ENCODE data around the gene COL4A2. TPM values are rescaled to one million over a fixed set of nuclear protein-coding genes. Genes with fewer than 3 reads are reported as not detected.

Gene COL4A2
- total and polyA plus RNA-seq, 2 donors (not counting 1 experiment from before 2014, with no cell fraction given) = 0.17 TPM; not detected in 1

DNA sequence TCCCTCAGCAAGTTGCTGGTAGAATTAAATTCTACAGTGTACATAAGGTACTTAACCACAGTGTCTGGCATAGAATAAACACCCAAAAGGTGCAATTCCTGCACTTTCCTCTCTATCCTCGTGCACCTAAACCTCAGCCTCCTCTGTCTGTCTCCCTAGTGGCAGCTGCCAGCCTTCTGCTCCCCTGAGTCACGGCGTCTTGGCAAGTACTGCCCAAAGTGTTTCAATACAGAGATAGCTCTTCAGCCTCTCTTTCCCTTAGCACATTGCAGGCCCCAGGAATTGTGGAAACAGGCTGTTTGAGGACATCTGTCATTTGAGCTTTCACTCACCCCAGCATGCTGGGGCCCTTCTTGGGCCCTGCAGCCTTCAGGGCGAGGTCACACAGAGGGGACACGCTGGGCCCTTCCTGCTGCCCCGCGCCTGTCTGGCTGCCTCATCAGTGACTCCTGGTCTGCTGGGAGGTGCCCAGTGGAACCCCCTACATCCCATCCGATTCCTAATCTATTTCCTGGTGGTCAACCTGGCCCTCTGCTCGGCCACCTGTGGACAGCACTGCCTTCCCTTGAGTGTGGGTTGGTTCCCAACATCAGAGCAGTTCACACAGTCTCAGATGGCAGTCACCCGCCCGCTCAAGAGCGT lies 19.3 kb downstream of the COL4A2 start:
- Histone ChIP-seq H2AFZ (ENCODE audit: insufficient read depth, low read depth, low read length, poor library complexity, severe bottlenecking) (no peak overlapping the region), H3K79me2 (ENCODE audit: control insufficient read depth, insufficient read depth, low read length) (no peaks in the 10 kb centered on the region), H3K36me3 (replicated peaks in 1 of 2; ENCODE audit: control extremely low read depth in 1 of 2, control insufficient read depth in 1 of 2, extremely low read depth in 1 of 2, insufficient read depth in 2 of 2, low read length in 1 of 2) (no peaks in the 10 kb centered on the region), H3K4me1 (ENCODE audit: control insufficient read depth in 2 of 2, insufficient read depth in 2 of 2, low read length in 2 of 2) (no peaks in the 10 kb centered on the region), H3K27ac (ENCODE audit: low read length in 2 of 2) (no peak overlapping the region), H3K9ac (ENCODE audit: low read length) (no peak overlapping the region), H3K27me3 (replicated peaks in 1 of 4; ENCODE audit: control extremely low read depth in 1 of 4, control insufficient read depth in 3 of 4, insufficient read depth in 4 of 4, low read length in 3 of 4) (peaks cover 0 to 3% (median 0%) of the 10 kb centered on the region in 4 experiments), H3K4me3 (ENCODE audit: control extremely low read depth in 1 of 5, extremely low read depth in 1 of 5, insufficient read depth in 1 of 5, low read depth in 2 of 5, low read length in 4 of 5) (no peak overlapping the region), H3K4me2 (replicated peaks; ENCODE audit: low read depth, low read length, poor library complexity, severe bottlenecking) (no peak overlapping the region), H3K9me3 (ENCODE audit: control extremely low read depth in 1 of 3, control insufficient read depth in 2 of 3, insufficient read depth in 1 of 3, low read length in 2 of 3) (peaks cover 0 to 6% (median 0%) of the 10 kb centered on the region in 3 donors), H4K20me1 (ENCODE audit: control insufficient read depth, insufficient read depth, low read length, poor library complexity, severe bottlenecking) (no peaks in the 10 kb centered on the region)
- CTCF ChIA-PET = no interaction called here
- DNase-seq (no peak), ATAC-seq (ENCODE audit: low read depth) (no peak)
- peaks cover 36% of the 10 kb centered on the region for H3K27me3 Mint-ChIP-seq
- H3K9me3 Mint-ChIP-seq (ENCODE audit: insufficient read depth) = no peaks in the 10 kb centered on the region
- POLR2A ChIA-PET = no interaction called here
- WGBS (ENCODE audit: insufficient coverage) = 74% methylated on average over 11 of the region's 12 CpGs
- no peak for TF ChIP-seq EZH2 (IDR thresholded peaks at IDR 0.05; ENCODE audit: borderline replicate concordance, insufficient read depth, low read depth, low read length, poor library complexity, severe bottlenecking)
- TF ChIP-seq, protein P1, sequence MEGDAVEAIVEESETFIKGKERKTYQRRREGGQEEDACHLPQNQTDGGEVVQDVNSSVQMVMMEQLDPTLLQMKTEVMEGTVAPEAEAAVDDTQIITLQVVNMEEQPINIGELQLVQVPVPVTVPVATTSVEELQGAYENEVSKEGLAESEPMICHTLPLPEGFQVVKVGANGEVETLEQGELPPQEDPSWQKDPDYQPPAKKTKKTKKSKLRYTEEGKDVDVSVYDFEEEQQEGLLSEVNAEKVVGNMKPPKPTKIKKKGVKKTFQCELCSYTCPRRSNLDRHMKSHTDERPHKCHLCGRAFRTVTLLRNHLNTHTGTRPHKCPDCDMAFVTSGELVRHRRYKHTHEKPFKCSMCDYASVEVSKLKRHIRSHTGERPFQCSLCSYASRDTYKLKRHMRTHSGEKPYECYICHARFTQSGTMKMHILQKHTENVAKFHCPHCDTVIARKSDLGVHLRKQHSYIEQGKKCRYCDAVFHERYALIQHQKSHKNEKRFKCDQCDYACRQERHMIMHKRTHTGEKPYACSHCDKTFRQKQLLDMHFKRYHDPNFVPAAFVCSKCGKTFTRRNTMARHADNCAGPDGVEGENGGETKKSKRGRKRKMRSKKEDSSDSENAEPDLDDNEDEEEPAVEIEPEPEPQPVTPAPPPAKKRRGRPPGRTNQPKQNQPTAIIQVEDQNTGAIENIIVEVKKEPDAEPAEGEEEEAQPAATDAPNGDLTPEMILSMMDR (IDR thresholded peaks at IDR 0.05) = no peak
- H3K27ac Mint-ChIP-seq = no peak overlapping the region
- no peaks in the 10 kb centered on the region for H3K4me1 Mint-ChIP-seq
- intact Hi-C loops (cut with micrococcal nuclease) = no loop called here
- H3K4me3 Mint-ChIP-seq = no peak overlapping the region

DNA sequence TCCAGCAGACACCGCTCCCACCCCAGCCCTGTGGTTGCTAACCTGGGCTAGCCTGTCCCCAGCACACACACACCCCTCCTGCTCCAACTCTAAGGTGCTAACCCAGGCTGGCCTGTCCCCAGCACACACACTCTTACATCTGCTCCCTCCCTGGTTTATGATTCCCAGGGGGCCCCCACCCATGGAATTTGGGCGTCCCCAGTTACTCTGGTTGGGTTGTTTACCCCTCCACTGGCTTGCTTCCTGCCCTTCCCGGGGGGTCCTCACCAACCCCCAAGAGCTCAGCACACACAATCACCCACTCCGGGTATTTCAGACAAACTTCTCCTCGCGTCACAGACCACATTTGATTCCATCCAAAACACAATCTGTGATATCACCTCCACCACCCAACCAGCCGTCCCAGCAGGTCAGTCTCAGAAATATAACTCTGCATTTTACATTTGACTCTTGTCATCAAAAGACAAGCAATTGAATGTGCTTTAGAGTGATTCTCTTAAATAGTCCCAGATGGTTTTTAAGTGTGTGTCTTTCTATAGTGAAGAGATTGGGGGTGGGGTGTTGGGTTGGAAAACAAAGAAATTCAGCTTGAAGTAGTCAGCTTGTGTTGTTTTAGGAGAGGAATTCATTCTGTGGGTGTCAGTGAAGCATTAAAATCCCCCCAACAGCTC lies 20.1 kb downstream of the COL4A2 start:
- no peak overlapping the region for H3K27ac Mint-ChIP-seq
- CTCF ChIA-PET = no interaction called here

More for the DNA sequence above, 20.1 kb downstream of the COL4A2 start:
- Histone ChIP-seq H3K4me2 (replicated peaks; ENCODE audit: low read depth, low read length, poor library complexity, severe bottlenecking) (no peak overlapping the region), H3K27ac (ENCODE audit: low read length in 2 of 2) (no peak overlapping the region), H3K9ac (ENCODE audit: low read length) (no peak overlapping the region), H3K4me3 (ENCODE audit: control extremely low read depth in 1 of 5, extremely low read depth in 1 of 5, insufficient read depth in 1 of 5, low read depth in 2 of 5, low read length in 4 of 5) (no peak overlapping the region), H3K9me3 (ENCODE audit: control extremely low read depth in 1 of 3, control insufficient read depth in 2 of 3, insufficient read depth in 1 of 3, low read length in 2 of 3) (peaks cover 0 to 6% (median 0%) of the 10 kb centered on the region in 3 donors), H3K27me3 (replicated peaks in 1 of 4; ENCODE audit: control extremely low read depth in 1 of 4, control insufficient read depth in 3 of 4, insufficient read depth in 4 of 4, low read length in 3 of 4) (peaks cover 0 to 3% (median 0%) of the 10 kb centered on the region in 4 experiments), H2AFZ (ENCODE audit: insufficient read depth, low read depth, low read length, poor library complexity, severe bottlenecking) (no peak overlapping the region), H3K4me1 (ENCODE audit: control insufficient read depth in 2 of 2, insufficient read depth in 2 of 2, low read length in 2 of 2) (no peaks in the 10 kb centered on the region), H3K36me3 (replicated peaks in 1 of 2; ENCODE audit: control extremely low read depth in 1 of 2, control insufficient read depth in 1 of 2, extremely low read depth in 1 of 2, insufficient read depth in 2 of 2, low read length in 1 of 2) (no peaks in the 10 kb centered on the region), H3K79me2 (ENCODE audit: control insufficient read depth, insufficient read depth, low read length) (no peaks in the 10 kb centered on the region), H4K20me1 (ENCODE audit: control insufficient read depth, insufficient read depth, low read length, poor library complexity, severe bottlenecking) (no peaks in the 10 kb centered on the region)
- DNase-seq (no peak), ATAC-seq (ENCODE audit: low read depth) (no peak)
- 67% methylated on average over 6 of the region's 7 CpGs for WGBS (ENCODE audit: insufficient coverage)
- H3K4me1 Mint-ChIP-seq = no peaks in the 10 kb centered on the region
- H3K27me3 Mint-ChIP-seq = peaks cover 33% of the 10 kb centered on the region
- no peaks in the 10 kb centered on the region for H3K9me3 Mint-ChIP-seq (ENCODE audit: insufficient read depth)
- no peak overlapping the region for H3K4me3 Mint-ChIP-seq
- intact Hi-C loops (cut with micrococcal nuclease) = no loop called here
- TF ChIP-seq EZH2 (IDR thresholded peaks at IDR 0.05; ENCODE audit: borderline replicate concordance, insufficient read depth, low read depth, low read length, poor library complexity, severe bottlenecking) = no peak
- TF ChIP-seq, protein P1 (IDR thresholded peaks at IDR 0.05) = no peak
- POLR2A ChIA-PET = no interaction called here

Data from B cell (primary cell).